Suprapubic skin (tissue), 4 donors: ENCODE data around the gene OLFM1.

Source experiments
- CTCF ChIP-seq, 2 donors: fragments of 200-600 bp in 1 of 2; fragments of 450-650 bp in 1 of 2; sonication (generic) in 1 of 2; IDR thresholded peaks; one replicate each; pipeline ENCODE4 v1.5.1; 2016 to 2019; ENCODE audit warnings: antibody characterized with exemption in 2 of 2, mild to moderate bottlenecking in 1 of 2, moderate library complexity in 1 of 2
- POLR2A ChIP-seq, 2 donors: fragments of 450-650 bp; IDR thresholded peaks; one replicate each; pipeline ENCODE4 v1.6.1; 2017; ENCODE audit warnings: antibody characterized with exemption in 2 of 2, mild to moderate bottlenecking in 2 of 2, moderate library complexity in 2 of 2
- POLR2AphosphoS5 ChIP-seq, 3 donors: sonication (generic); formaldehyde crosslinking; IDR thresholded peaks; one replicate each; pipeline ENCODE4 v1.6.1; 2017; ENCODE audit warnings: antibody characterized with exemption in 3 of 3

DNA sequence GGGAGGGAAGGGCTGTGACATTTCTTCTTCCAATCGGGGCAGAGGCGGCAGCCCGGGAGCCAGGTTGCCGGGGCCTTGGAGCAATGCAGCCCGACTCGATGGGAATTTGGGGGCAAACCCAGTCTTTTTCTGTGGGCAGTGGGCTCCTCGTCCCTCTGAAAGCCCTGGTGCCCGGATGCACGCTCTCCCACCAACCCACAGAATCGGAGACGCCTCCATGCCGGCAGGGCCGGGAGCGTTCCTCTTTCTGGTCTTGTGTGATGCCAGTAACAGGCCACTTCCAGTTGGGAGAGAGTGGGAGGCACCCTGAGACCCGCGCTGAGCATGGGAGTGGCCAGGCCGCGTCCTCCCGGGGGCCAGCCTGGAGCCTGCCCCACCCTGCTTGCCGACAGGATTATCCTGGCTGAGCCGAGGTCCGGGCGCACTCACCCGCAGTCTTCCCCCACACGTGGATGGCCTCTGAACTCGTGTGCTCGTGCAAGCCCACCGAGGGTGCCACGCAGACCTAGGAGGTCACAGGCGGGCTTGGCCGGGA, 17.8 kb downstream of the OLFM1 start:
- TF ChIP-seq CTCF (IDR thresholded peaks at IDR 0.05) (no peak), POLR2AphosphoS5 (IDR thresholded peaks at IDR 0.05) (no peak), POLR2A (IDR thresholded peaks at IDR 0.05) (no peak)
